Measurements from ENCODE around the gene PRSS48. TPM values are rescaled to one million over a fixed set of nuclear protein-coding genes. Genes with fewer than 3 reads are reported as not detected.
"Not testable (repeated sequence)": the region's sequence is repeated elsewhere in the genome, so short reads cannot be mapped to it uniquely, and the experiment has no call there.

The PRSS48 gene
- total and polyA plus RNA-seq, 2 of the 4 experiments (the other 2 are of a cell fraction), result not detected

DNA sequence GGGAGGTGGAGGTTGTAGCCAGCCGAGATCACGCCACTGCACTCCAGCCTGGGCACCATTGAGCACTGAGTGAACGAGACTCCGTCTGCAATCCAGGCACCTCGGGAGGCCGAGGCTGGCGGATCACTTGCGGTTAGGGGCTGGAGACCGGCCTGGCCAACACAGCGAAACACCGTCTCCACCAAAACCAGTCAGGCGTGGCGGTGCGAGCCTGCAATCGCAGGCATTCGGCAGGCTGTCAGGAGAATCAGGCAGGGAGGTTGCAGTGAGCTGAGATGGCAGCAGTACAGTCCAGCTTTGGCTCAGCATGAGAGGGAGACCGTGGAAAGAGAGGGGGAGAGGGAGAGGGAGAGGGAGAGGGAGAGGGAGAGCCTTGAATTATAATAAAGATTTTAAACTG lies 21.3 kb upstream of the PRSS48 start:
- POLR2A ChIA-PET (ENCODE audit: unreplicated experiment); H2BK15ac ChIP-seq (ENCODE audit: low read depth, low read length); BruUV-seq (replicated peaks); H2AK5ac ChIP-seq (ENCODE audit: low read depth, low read length); H4K91ac ChIP-seq (ENCODE audit: insufficient read depth, low read depth, low read length); H3K18ac ChIP-seq (ENCODE audit: low read depth, low read length); H3K9ac ChIP-seq (ENCODE audit: low read depth, low read length); H3K9me3 ChIP-seq (ENCODE audit: control insufficient read depth, insufficient read depth, low read length); in situ Hi-C loops (cut with MboI; ENCODE audit: low sequenced_read_pairs); H3K27me3 ChIP-seq (ENCODE audit: control insufficient read depth, insufficient read depth, low read length); intact Hi-C loops (cut with micrococcal nuclease); H3K56ac ChIP-seq (ENCODE audit: extremely low read depth, insufficient read depth, low read length); dilution Hi-C loops (cut with HindIII; ENCODE audit: low sequenced_read_pairs, unreplicated experiment); H3K4ac ChIP-seq (ENCODE audit: low read depth, low read length); H4K8ac ChIP-seq (ENCODE audit: low read depth in 2 of 2, low read length in 2 of 2); H3K36me3 ChIP-seq (ENCODE audit: control insufficient read depth, insufficient read depth, low read length); DNase-seq; H2BK20ac ChIP-seq (ENCODE audit: low read depth, low read length); H4K5ac ChIP-seq (ENCODE audit: low read depth, low read length); H3K27ac ChIP-seq (ENCODE audit: insufficient read depth, low read length); H2BK5ac ChIP-seq (ENCODE audit: low read depth, low read length, poor library complexity, severe bottlenecking); H3K9me1 ChIP-seq (ENCODE audit: insufficient read depth, low read length); H2AK9ac ChIP-seq (replicated peaks; ENCODE audit: low read depth, low read length, poor library complexity); H3K4me1 ChIP-seq (ENCODE audit: control insufficient read depth, insufficient read depth, low read length); H2AFZ ChIP-seq (replicated peaks; ENCODE audit: low read length, poor library complexity); H3K23ac ChIP-seq (ENCODE audit: low read depth, low read length); H3K79me1 ChIP-seq (ENCODE audit: low read depth in 1 of 2, low read length in 2 of 2); H3K4me2 ChIP-seq (ENCODE audit: low read depth, low read length); H2BK120ac ChIP-seq (ENCODE audit: low read depth, low read length); H3K4me3 ChIP-seq (ENCODE audit: insufficient read depth, low read depth, low read length); ATAC-seq (ENCODE audit: low read depth); H4K20me1 ChIP-seq (ENCODE audit: insufficient read depth, low read length); H3K14ac ChIP-seq (replicated peaks; ENCODE audit: low read depth, low read length): not testable (repeated sequence)
- WGBS, 2 experiments (ENCODE audit: extremely low coverage in 2 of 2, insufficient read length in 1 of 2), result no CpG with 5 or more reads among the region's 17 CpGs
- CTCF ChIA-PET, result interaction anchor here (0.7 kb wide), 1 partner anchor 349 kb away, joined by 3 read pairs; no protein-coding TSS in a partner anchor

Data from IMR-90 (cell line).